OCI-LY1 (cell line): ENCODE measurements around the gene ALS2CL.

ENCODE experiments used
- EZH2 ChIP-seq: fragments of 200-600 bp; sonication (generic), shearing (Covaris generic); IDR thresholded peaks from 2 replicates; pipeline ENCODE4 v1.8.0; 2017; ENCODE audit warnings: borderline replicate concordance, mixed run types, mild to moderate bottlenecking, antibody characterized with exemption, low read length, moderate library complexity, mixed read lengths
- TF ChIP-seq, protein P1 (sequence below): fragments of 200-600 bp; sonication (generic), shearing (Covaris generic); IDR thresholded peaks from 2 replicates; pipeline ENCODE4 v1.5.1; 2017; ENCODE audit warnings: mild to moderate bottlenecking, antibody characterized with exemption, low read length, moderate library complexity, mixed read lengths

DNA sequence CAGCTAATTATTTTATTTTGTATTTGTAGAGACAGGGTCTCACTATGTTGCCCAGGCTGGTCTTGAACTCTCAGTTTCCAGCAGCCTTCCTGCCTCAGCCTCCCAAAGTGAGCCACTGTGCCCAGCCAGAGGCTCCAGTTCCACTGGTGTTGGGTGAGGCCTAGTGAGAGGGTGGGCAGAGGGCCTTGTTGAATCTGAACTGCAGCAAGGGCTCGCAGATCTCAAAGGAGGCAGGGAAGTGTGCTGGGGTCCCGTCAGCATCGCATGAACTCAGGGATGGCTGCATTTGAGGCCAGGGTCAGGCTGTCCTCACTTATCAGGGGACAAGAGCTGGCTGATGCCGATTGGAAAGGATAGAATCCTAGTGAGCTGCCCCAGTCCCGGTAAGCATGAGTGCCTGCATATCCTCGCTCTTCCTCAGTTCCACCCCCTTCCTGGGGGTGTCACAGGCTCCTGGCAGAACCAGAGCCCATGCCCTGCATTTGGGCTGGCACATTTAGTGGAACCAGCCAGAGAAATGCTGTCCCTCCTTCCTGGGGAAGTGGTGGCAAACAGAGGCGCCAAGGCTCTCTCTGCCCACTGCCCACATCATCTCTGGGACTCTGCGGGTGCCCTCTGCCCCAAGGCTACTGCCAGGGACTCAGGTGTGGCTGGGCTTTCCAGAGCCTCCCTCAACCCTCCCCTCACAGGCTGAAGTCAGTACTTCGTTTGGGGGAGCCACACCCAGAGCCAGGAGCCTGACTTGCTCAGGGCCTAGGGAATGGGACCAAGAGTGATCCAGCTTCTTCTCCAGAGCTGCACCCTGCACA lies 24.1 kb downstream of the ALS2CL start:
- TF ChIP-seq, protein P1, sequence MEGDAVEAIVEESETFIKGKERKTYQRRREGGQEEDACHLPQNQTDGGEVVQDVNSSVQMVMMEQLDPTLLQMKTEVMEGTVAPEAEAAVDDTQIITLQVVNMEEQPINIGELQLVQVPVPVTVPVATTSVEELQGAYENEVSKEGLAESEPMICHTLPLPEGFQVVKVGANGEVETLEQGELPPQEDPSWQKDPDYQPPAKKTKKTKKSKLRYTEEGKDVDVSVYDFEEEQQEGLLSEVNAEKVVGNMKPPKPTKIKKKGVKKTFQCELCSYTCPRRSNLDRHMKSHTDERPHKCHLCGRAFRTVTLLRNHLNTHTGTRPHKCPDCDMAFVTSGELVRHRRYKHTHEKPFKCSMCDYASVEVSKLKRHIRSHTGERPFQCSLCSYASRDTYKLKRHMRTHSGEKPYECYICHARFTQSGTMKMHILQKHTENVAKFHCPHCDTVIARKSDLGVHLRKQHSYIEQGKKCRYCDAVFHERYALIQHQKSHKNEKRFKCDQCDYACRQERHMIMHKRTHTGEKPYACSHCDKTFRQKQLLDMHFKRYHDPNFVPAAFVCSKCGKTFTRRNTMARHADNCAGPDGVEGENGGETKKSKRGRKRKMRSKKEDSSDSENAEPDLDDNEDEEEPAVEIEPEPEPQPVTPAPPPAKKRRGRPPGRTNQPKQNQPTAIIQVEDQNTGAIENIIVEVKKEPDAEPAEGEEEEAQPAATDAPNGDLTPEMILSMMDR, result no peak
- TF ChIP-seq EZH2, result no peak
